Inflammatory macrophage (primary cell): ENCODE results near the gene IQCK.

Experiments used
- DNase-seq, 2 donors: peaks; one replicate each; pipeline ENCODE4 v3.0.0-alpha.2; 2020 to 2022

IQCK gene

GRCh38 chr16:19886073-19886941, 168.2 kb downstream of the IQCK start:
- DNase-seq = peak; percentile 77 to 78

- DNase-seq = no peak
Measured at GRCh38 chr16:19888834-19889233, 170.8 kb downstream of the IQCK start.

- no peak for DNase-seq
Measured at GRCh38 chr16:19890901-19891300, 172.8 kb downstream of the IQCK start.

DNA sequence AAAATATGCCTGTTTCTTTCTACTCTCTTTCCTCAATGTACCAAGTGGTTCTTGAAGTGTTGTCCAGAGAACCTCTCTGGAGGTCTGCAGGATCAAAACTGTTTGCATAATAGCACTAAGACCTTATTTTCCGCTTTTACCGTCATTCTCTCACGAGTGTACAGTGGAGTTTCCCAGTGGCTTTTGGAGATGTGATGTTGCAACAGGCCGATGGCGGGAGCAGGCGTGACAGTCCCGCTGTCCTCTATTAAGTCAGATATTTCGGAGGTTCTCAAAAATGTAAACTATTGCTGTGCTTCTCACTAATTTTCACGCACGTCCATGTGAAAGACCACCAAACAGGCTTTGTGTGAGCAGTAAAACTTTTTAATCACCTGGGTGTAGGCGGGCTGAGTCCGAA, 174.8 kb downstream of the IQCK start:
- DNase-seq = no peak

DNA sequence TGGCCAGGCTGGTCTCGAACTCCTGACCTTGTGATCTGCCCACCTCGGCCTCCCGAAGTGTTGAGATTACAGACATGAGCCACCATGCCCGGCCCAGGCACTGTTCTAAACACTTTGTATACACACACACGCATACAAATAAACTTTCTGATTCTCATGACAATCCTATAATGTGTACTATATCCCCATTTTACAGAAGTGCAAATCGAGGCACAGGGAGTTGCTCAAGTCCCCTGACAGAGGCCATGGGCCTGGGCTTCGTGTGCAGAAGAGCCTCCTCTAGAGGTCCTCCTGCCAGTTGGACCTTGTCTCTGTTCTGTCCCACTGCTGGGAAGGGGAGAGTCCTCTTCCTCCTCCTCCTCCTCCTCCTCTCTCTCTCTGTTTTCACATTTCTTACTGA, 176.5 kb downstream of the IQCK start:
- no peak for DNase-seq

DNA sequence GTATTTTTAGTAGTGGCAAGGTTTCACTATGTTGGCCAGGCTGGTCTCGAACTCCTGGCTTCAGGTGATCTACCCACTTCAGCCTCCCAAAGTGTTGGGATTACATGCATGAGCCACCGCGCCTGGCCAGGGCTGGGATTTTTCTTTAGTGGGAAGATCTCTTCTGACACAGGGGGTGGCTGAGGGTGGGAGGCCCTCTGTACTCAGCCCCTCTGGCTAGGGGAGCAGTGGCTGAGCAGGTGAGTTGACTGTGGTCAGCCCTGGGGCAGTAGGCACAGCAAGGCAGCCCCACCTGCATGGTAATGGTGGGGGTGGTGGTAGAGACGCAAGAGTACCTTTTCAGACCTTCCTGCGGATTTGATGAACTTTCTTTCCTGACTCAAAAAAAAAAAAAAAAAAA, 178.9 kb downstream of the IQCK start:
- DNase-seq = no peak

GRCh38 chr16:19898166-19898565, 180.1 kb downstream of the IQCK start:
- no peak for DNase-seq

DNA sequence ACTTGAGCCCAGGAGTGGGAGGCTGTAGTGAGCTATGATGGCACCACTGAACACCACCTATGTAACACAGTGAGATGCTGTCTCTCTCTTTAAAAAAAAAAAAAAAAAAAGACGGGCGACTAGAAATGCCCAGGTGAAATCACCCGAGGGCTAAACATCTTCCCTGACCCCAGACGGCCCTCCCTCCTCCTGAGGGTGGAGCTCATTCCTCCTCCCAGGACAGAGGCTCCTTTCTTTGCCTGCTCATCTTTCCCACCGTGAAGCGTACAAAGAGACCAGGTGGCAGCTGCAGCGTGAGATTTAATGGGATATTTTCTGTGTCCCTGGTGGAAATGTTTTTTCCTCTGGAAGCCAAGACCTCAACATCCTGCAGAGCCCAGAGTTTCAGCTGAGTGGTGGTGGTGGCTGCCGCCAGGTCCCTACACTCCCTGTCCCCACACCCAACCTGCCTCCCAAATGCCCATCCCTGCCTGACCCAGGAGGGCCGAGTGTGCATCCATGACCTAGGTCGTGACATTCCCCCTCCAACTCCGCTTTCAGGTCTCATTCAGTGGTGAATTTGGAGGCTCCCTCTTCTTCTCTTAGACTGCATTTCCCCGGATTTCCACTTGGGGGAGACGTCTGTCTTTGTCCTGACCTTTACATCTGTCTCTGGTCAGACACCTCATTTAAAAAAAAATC, 181.0 kb downstream of the IQCK start:
- peak; percentile 56 to 61 for DNase-seq

- no peak for DNase-seq
Measured at GRCh38 chr16:19899605-19899955, 181.5 kb downstream of the IQCK start.

GRCh38 chr16:19901164-19901563, 183.1 kb downstream of the IQCK start:
- no peak for DNase-seq

GRCh38 chr16:19907161-19907992, 189.3 kb downstream of the IQCK start:
- peak; percentile 68 to 75 for DNase-seq
